ENCODE measurements around the gene PRDM5.

The PRDM5 gene

DNA sequence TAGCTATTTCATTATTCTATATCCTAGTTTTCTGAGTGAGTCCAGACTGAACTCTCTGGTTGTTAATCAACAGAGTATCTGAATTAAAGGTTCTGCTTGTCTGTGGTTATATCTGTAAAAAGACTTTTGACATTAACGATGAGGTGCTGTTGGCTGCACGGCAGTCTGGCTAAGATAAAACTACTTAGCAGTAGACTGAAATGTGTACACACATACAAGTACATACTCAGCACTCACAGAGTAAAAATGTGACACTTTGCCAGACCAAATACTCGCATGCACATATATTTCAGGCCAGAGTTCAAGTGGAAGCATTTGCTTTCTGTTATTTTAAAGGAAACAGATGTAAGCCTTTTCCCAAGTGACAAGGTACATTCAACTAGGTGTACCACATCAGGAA lies 80.5 kb downstream of the PRDM5 start:
- H3K4me3 ChIP-seq (ENCODE audit: low read depth, low read length): no peak overlapping the region
- H3K36me3 ChIP-seq (ENCODE audit: control insufficient read depth, insufficient read depth, low read length): no peaks in the 10 kb centered on the region
- no peak overlapping the region for H3K4me2 ChIP-seq (ENCODE audit: low read length)
- no peaks in the 10 kb centered on the region for H3K27me3 ChIP-seq (ENCODE audit: control insufficient read depth, insufficient read depth, low read length)
- no peak overlapping the region for H3K27ac ChIP-seq
- TF ChIP-seq, protein P1, sequence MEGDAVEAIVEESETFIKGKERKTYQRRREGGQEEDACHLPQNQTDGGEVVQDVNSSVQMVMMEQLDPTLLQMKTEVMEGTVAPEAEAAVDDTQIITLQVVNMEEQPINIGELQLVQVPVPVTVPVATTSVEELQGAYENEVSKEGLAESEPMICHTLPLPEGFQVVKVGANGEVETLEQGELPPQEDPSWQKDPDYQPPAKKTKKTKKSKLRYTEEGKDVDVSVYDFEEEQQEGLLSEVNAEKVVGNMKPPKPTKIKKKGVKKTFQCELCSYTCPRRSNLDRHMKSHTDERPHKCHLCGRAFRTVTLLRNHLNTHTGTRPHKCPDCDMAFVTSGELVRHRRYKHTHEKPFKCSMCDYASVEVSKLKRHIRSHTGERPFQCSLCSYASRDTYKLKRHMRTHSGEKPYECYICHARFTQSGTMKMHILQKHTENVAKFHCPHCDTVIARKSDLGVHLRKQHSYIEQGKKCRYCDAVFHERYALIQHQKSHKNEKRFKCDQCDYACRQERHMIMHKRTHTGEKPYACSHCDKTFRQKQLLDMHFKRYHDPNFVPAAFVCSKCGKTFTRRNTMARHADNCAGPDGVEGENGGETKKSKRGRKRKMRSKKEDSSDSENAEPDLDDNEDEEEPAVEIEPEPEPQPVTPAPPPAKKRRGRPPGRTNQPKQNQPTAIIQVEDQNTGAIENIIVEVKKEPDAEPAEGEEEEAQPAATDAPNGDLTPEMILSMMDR (IDR thresholded peaks at IDR 0.05): no peak
- no peaks in the 10 kb centered on the region for H3K79me2 ChIP-seq
- H3K9me3 ChIP-seq (ENCODE audit: control insufficient read depth, low read length): no peaks in the 10 kb centered on the region
- no peaks in the 10 kb centered on the region for H3K4me1 ChIP-seq
- no peak overlapping the region for H3K9ac ChIP-seq
- no peak overlapping the region for H2AFZ ChIP-seq

DNA sequence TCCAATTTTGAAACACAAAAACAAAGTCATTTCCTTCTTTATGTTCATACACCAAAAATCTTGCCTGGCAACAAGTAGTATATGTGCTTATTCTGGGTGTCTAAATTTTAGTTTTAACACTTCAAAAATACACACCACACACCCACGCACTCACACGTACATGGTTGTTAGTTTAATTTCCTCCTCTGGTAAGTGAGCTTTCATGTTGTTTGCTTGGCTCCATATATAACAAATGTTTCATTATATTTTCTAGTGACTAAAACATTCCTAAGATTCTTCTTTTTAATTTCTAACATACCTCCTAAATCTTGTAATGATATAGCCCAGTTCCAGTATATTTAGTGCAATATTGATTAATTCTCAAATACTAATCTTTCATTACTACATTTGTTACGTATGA lies 80.9 kb downstream of the PRDM5 start:
- Histone ChIP-seq H2AFZ (no peak overlapping the region), H3K27ac (no peak overlapping the region), H3K4me2 (ENCODE audit: low read length) (no peak overlapping the region), H3K79me2 (no peaks in the 10 kb centered on the region), H3K4me1 (no peaks in the 10 kb centered on the region), H3K9ac (no peak overlapping the region), H3K9me3 (ENCODE audit: control insufficient read depth, low read length) (no peaks in the 10 kb centered on the region), H3K36me3 (ENCODE audit: control insufficient read depth, insufficient read depth, low read length) (no peaks in the 10 kb centered on the region), H3K4me3 (ENCODE audit: low read depth, low read length) (no peak overlapping the region), H3K27me3 (ENCODE audit: control insufficient read depth, insufficient read depth, low read length) (no peaks in the 10 kb centered on the region)
- TF ChIP-seq, protein P1 (IDR thresholded peaks at IDR 0.05): no peak

DNA sequence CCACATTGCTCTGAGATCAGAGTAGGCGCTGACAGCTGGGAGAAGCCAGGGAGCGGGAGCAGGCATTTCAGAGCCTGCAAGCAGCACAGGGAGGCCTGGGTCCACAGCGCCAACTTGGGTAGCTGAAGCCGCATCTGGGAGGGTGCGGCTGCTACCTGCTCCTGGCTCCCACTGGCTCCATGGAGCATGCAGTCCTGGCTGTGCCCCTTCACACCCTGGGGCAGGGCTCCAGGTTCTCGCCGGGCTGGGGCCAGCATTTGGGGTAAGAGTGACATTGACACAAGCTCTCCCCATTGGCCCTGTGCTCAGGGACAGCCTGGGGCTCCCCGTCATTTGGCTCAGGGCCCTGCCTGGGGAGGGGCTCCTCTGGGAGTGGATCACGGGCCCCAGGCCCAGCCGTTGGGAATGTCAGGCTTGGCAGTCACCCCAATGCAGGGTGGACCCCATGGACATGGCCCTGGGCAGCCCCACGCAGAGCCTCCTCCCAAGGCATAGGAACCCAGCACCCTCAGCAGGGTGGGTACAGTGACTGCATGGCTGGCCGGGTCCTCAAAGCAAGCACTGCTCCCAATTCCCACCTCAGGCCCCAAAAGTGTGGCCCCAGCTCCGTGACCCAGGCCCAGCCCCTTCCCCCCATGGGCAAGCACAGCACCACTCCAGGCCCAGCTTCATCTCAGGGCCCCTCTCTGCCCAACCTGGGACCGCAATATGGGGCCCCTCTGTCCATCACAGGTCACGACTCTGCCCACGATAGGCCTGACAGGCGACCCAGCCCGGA lies 82.4 kb downstream of the PRDM5 start:
- Histone ChIP-seq H3K9ac (no peak overlapping the region), H3K9me3 (ENCODE audit: control insufficient read depth, low read length) (no peaks in the 10 kb centered on the region), H3K4me3 (ENCODE audit: low read depth, low read length) (no peak overlapping the region), H3K36me3 (ENCODE audit: control insufficient read depth, insufficient read depth, low read length) (no peaks in the 10 kb centered on the region), H2AFZ (no peak overlapping the region), H3K4me2 (ENCODE audit: low read length) (no peak overlapping the region), H3K79me2 (no peaks in the 10 kb centered on the region), H3K4me1 (no peaks in the 10 kb centered on the region), H3K27me3 (ENCODE audit: control insufficient read depth, insufficient read depth, low read length) (no peaks in the 10 kb centered on the region), H3K27ac (no peak overlapping the region)
- TF ChIP-seq, protein P1 (IDR thresholded peaks at IDR 0.05): no peak

DNA sequence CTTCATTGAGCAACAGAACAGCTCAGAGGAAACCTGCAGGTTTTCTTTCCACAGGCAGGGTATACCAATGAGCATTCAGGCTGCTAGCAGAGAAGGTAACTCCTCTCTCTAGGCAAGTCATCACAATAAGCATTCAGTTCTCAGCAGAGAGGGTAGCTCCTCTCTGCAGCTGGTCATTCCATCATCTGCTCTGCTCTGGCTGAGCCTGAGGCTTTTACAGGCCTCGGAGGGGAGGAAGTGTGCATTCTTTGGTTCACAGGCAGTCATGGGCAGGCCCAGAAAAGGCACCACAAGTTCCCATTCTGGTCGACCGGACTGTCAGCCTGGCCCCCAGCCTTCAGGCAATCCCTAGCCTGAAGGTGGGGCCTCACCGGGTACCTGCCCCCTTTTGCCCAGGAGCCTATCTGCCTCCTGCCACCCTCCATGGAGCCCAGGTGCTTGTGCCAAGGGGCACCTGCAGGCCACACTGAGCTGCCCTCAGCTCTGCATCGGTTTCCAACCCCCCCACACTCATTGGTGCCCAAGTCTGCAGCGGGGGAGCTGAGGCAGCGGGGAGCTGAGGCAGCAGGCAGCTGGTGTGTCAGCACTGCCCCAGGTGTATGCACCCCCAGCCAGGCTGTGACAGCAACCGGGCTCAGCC lies 83.1 kb downstream of the PRDM5 start:
- Histone ChIP-seq H3K36me3 (ENCODE audit: control insufficient read depth, insufficient read depth, low read length) (no peaks in the 10 kb centered on the region), H3K27ac (no peak overlapping the region), H3K4me3 (ENCODE audit: low read depth, low read length) (no peak overlapping the region), H3K79me2 (no peaks in the 10 kb centered on the region), H3K4me1 (no peaks in the 10 kb centered on the region), H3K4me2 (ENCODE audit: low read length) (no peak overlapping the region), H3K9me3 (ENCODE audit: control insufficient read depth, low read length) (no peaks in the 10 kb centered on the region), H3K27me3 (ENCODE audit: control insufficient read depth, insufficient read depth, low read length) (no peaks in the 10 kb centered on the region), H2AFZ (no peak overlapping the region), H3K9ac (no peak overlapping the region)
- TF ChIP-seq, protein P1 (IDR thresholded peaks at IDR 0.05): no peak
